NB4 (cell line): ENCODE results near the gene EGLN2.

Experiments
- MAX ChIP-seq: IDR thresholded peaks from 2 replicates; pipeline ENCODE4 v1.6.1; 2011; ENCODE audit warnings: low read depth, low read length
- MYC ChIP-seq: IDR thresholded peaks from 2 replicates; pipeline ENCODE4 v1.6.1; 2011; ENCODE audit warnings: low read depth, low read length
- POLR2A ChIP-seq: IDR thresholded peaks from 2 replicates; pipeline ENCODE4 v1.6.1; 2011; ENCODE audit warnings: mild to moderate bottlenecking; ENCODE audit not compliant: insufficient read length; ENCODE audit errors: extremely low read depth
- TF ChIP-seq, protein P1 (sequence below): IDR thresholded peaks from one replicate; pipeline ENCODE4 v1.5.1; 2012; ENCODE audit warnings: low read depth, low read length

- TF ChIP-seq, protein P1, sequence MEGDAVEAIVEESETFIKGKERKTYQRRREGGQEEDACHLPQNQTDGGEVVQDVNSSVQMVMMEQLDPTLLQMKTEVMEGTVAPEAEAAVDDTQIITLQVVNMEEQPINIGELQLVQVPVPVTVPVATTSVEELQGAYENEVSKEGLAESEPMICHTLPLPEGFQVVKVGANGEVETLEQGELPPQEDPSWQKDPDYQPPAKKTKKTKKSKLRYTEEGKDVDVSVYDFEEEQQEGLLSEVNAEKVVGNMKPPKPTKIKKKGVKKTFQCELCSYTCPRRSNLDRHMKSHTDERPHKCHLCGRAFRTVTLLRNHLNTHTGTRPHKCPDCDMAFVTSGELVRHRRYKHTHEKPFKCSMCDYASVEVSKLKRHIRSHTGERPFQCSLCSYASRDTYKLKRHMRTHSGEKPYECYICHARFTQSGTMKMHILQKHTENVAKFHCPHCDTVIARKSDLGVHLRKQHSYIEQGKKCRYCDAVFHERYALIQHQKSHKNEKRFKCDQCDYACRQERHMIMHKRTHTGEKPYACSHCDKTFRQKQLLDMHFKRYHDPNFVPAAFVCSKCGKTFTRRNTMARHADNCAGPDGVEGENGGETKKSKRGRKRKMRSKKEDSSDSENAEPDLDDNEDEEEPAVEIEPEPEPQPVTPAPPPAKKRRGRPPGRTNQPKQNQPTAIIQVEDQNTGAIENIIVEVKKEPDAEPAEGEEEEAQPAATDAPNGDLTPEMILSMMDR: no peak
- TF ChIP-seq MYC (no peak), POLR2A (no peak), MAX (no peak)
Observed at GRCh38 chr19:40762754-40763470, 36.1 kb upstream of the EGLN2 start.
